KBM-7 (cell line): ENCODE data around the gene PPP2R5D.
"Not testable (repeated sequence)": the region's sequence is repeated elsewhere in the genome, so short reads cannot be mapped to it uniquely, and the experiment has no call there.

Experiments used
- DNase-seq: peaks from one replicate; pipeline ENCODE4 v3.0.0-alpha.2; 2015
- in situ Hi-C: fragments of 300-500 bp; cut with MboI; formaldehyde crosslinking; loops from 2 replicates; pipeline ENCODE4 v1.14.3; 2020; ENCODE audit warnings: low sequenced_read_pairs, low pct_unique_long_range_greater_than_20kb, mixed read lengths

PPP2R5D gene

DNA sequence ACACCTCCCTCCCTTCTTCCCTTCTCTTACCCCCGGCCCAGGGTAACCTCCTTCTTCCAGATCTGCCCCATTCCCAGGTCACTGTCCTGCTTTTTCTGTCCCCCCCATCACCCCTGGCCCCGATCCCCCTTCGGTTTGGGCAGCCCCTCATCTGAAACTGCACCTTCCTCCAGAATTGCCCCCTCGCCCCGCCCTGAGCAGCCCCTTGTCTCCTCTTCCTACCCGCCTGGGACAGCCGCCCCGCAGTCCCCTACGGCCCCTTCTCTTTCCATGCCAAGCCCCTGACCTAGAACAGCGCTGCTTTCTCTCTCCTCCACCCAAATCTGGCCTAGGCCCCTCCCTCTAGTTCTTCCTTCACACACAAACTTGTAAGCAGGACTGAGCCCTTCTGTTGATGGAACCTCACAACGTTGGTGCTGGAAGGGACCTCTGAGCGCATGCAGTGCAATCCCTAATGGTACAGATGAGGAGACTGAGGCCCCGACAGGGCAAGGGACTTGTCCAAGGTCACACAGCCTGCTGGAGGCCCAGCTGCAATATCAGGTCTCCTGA lies 630 bp downstream of the PPP2R5D start:
- in situ Hi-C loops = no loop called here
- DNase-seq = peak; percentile 23

DNA sequence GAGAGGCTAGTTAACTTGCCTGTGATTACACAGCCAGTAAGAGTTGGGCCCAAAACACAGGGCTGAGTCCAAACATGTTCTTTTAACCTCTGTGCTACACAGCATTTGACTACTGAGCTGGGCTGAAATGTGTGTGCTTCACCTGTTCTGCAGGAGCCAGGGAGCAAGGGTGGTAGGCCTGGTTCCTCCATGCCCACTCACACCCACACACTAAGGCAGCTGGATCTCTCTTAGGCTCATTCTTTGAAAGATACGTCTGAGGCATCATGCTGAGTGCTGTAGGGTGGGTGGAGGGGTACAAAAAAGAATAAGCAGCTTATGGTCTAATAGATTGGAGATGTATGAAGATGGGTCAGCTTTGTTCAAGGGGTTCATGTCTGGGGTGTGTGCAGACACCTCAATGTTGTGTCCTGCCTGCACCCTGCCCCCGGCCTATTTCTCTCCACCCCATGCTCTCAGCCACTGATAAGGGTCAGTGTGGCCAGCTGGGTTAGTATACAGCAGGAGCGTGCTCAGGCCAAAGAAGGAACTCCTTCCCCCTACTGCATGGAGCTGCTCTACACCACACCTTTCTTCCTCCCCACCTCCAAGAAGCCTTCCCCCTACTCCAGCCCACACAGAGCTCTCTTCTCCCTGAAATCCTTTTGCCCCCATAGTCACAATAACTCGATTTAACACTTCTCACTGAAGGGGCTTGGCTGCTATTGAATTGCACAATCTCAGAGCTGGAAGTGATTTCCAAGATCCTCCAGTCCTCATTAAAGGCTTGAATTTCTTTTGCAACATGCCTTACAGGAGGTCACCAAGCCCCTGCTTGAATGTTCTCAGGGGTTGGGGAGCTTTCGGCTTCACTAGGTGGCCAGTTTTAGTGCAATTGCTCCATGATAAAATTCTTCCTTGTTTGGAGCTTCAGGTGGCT lies 3.4 kb downstream of the PPP2R5D start:
- in situ Hi-C loops = no loop called here
- DNase-seq = no peak

DNA sequence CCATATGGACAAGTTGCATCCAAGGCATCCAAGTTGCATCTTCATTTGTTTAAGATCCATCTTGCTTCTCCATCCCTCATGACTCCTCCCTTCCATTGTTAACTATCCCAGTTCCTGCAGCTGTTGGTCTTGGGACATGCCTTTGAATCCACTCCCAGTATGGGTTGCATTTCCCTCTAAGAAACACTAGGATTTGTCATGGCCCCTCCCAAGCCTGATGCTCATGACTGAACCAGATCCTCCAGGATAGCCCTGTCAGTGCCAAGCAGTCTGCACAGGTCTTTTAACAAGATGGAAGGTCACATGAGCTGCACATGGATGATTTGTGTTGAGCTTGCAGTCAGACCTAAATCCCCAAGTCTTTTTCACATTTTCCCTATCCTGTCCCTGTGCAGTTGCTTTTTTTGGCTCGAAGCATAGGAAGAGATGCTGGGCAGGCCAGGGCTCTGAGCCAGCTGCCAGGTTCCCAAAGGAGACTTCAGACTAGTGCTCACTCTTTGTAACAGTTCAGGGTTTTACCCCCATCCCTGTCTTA lies 4.2 kb downstream of the PPP2R5D start:
- no peak for DNase-seq
- in situ Hi-C loops = no loop called here

DNA sequence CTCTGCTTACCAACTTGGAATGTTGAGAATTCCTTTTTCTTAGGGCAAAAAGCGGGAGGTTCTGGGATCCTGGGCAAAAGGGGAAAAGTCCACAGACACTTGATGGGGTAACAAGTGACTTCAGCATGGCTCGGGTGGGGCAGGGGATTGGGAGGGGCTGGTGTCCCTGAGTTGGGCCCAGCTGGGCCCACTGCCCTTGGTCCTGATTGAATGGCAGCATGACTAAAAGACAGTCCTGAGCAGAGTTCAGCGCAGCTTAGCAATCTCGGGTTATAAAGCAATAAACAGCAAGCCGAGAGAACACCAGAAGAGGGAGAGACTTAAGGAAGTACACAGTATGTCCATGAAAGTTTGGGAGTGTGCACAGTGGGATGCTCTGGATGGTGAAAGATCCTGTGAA lies 5.6 kb downstream of the PPP2R5D start:
- DNase-seq = no peak
- in situ Hi-C loops = no loop called here

DNA sequence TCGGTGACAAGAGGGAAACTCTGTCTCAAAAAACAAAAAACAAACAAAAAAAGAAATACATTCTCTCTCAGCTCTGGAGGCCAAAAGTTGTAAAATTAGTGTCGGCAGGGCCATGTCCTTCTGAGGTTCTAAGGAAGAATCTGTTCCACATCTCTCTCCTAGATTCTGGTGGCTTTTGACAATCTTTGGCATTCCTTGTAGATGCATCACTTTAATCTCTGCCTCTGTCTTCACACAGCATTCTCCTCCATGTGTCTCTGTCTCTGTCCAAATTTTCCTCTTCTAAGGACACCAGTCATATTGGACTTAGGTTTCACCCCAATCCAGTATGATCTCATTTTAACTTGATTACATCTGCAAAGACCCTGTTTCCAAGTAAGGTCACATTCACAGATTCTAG lies 9.1 kb downstream of the PPP2R5D start:
- in situ Hi-C loops = no loop called here
- no peak for DNase-seq

DNA sequence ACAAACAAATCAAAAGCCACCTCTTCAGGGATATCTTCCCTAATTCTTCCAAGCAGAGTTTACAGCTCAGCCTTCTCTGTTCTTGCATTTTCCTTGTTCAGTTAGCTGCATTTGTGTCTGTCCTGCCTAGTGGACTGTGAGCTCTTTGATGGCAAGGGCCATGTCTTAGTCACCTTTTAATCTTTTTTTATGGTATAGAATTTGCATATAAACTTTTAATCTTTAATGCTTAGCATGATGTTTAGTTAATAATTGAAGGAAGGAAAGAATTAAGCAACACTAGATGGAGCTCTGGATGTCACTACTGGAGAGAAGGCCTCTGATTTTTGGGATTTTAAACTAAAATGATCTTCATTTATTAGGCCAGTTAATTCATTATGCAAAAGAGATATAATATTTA lies 12.1 kb downstream of the PPP2R5D start:
- in situ Hi-C loops = no loop called here
- no peak for DNase-seq

DNA sequence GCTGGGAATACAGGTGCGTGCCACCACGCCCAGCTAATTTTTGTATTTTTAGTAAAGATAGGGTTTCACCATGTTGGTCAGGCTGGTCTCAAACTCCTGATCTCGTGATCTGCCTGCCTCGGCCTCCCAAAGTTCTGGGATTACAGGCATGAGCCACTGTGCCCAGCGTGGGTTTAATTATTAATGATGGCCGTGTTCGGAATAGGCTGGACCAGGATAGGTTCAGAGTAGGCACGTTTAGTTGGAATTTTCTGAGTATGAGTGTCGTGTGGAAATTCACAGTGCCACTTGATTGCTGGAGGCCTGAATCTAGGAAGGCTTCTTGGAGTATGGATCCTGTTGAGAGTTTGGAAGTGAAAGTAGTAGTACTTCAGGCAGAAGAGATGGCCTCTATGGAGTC lies 13.8 kb downstream of the PPP2R5D start:
- DNase-seq, in situ Hi-C loops: not testable (repeated sequence)

DNA sequence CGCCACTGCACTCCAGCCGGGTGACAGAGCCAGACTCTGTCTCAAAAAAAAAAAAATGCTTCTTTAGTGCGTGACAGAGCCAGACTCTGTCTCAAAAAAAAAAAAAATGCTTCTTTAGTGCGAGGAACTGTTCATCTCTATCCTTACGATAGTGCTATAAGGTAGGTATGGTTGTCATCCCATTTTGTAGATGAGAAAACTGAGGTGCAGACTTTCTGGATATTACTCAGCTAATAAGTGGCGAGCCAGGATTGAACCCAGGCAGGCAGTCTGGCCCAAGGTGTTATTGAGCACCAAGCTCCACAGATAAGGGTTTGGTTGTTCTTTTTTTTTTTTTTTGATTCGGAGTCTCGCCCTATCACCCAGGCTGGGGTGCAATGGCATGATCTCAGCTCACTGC lies 17.5 kb downstream of the PPP2R5D start:
- in situ Hi-C loops = no loop called here

DNA sequence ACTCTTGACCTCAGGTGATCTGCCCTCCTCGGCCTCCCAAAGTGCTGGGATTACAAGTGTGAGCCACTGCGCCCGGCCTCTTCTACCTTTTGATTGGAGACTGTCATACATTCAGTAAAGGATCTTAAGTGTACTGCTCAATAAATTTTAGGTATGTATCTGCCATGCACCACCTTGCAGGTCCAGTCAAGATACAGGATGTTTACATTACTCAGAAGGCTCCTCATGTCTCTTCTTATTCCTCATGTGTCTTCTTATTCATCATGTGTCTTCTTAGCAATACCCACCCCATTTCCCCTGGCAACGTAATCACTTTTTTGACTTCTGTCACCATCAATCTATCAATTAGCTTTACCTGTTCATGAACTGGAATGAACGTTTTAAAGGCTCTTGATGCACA lies 21.5 kb downstream of the PPP2R5D start:
- no peak for DNase-seq
- in situ Hi-C loops = no loop called here

More for the DNA sequence above, 17.5 kb downstream of the PPP2R5D start:
- no peak for DNase-seq

DNA sequence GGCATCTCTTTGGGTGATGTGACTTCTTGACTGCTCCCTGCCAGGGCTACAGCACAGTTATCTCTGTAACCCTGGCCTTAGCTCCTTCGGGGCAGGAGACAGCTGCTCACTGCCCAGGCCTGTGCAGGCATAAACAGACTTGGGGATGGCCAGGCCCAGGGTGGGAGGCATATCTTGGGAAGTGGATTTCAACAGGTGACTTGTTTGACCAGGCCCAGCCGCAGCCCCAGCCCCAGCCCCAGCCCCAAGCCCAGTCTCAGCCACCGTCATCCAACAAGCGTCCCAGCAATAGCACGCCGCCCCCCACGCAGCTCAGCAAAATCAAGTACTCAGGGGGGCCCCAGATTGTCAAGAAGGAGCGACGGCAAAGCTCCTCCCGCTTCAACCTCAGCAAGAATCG lies 21.9 kb downstream of the PPP2R5D start:
- no peak for DNase-seq
- in situ Hi-C loops = no loop called here

DNA sequence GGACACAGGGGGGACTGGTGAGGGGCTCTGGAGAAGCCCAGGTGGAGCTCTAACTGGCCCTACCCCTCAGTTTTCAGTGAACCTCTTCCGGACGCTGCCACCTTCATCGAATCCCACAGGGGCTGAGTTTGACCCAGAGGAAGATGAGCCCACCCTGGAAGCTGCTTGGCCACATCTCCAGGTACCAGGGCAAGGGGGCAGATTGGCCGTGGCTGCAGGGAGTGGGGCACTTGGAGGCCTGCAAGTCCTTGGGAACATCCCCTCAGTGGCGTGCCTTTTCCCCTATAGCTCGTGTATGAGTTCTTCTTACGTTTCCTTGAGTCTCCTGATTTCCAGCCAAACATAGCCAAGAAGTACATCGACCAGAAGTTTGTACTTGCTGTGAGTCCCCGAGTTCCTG lies 22.8 kb downstream of the PPP2R5D start:
- in situ Hi-C loops = no loop called here

DNA sequence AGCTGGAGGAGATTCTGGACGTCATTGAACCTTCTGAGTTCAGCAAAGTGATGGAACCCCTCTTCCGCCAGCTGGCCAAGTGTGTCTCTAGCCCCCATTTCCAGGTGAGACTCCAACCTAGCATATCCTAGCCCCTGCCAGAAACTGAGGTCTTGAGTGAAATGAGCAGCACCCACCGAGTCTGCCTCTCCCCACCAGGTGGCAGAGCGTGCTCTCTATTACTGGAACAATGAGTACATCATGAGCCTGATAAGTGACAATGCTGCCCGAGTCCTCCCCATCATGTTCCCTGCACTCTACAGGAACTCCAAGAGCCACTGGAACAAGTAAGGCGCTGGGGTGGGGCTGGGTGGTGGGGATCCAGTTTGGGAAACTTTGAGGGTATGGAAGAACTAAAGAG lies 24.8 kb downstream of the PPP2R5D start:
- in situ Hi-C loops = no loop called here
- peak; percentile 48 for DNase-seq

More for the DNA sequence above, 22.8 kb downstream of the PPP2R5D start:
- no peak for DNase-seq

DNA sequence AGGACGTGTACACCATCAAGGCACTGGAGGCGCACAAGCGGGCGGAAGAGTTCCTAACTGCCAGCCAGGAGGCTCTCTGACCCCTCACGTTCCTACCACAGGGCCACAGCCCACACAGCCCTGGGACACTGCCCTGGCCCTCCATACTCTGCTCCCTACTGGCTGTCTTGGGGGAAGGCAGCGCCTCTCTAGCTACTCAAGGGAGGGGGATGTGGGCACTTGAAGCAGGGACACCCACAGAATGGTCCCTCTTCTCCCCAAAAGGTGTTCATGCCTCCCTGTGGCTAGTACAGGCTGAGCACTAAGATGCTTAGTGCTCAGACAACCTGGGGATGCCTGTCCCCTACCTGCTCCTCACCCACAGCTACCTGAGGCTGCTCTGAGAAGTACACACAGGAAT lies 26.8 kb downstream of the PPP2R5D start:
- DNase-seq = no peak
- in situ Hi-C loops = no loop called here

DNA sequence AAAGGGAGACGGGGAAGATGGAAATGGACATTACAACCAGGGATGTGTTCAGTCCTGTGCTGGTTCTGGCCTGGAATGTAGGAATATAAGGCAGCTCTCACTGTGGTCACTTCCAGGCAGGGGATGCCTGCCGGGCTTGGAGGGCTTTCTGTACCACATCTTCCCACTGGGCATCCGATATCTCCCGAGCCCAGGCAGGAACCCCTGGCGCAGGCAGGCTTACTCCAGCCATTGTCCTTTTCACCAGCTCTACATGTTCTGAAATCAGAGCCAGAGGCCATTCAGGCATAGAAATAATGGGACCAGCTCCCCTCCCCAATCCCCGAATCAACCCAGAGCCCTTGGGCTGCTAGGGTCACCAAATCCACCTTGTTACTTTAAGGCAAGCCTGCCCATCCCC lies 28.0 kb downstream of the PPP2R5D start:
- no peak for DNase-seq
- in situ Hi-C loops = no loop called here

DNA sequence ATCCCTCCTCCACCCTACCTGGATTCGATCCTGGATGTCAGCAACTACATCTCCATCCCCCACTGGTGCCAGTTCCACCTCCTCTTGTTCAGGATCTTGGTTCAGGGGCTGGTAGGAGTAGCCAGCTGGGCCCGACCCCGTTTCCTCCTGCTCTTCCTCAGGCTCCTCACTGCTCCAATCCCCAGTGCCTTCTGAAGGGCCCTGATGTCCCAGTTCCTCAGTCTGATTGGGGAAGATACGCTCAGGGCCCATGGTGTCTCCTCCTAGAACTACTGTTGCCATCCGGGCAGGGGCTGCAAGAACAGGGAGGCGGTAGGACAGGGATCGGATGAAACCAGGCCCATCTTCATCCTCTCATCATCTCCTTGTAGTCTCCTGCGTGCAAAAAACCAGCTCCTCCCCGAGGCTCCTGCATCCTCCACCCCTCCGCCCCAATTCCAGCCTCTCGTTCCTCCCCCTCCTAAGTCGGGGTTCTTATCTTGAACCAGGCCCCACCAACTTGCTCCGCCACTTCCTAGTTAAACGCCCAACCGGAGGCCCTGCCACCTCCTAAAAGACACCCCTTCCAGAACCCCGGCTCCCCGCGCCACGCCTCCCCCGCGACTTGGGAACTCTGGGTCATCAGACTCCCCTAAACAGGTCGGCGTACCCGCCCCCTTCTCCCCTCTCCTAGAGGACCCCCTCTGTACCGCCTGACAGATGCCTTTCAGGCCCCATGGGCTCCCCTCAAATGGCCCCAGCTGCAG lies 28.9 kb downstream of the PPP2R5D start:
- peak; percentile 46 for DNase-seq
- in situ Hi-C loops = no loop called here

DNA sequence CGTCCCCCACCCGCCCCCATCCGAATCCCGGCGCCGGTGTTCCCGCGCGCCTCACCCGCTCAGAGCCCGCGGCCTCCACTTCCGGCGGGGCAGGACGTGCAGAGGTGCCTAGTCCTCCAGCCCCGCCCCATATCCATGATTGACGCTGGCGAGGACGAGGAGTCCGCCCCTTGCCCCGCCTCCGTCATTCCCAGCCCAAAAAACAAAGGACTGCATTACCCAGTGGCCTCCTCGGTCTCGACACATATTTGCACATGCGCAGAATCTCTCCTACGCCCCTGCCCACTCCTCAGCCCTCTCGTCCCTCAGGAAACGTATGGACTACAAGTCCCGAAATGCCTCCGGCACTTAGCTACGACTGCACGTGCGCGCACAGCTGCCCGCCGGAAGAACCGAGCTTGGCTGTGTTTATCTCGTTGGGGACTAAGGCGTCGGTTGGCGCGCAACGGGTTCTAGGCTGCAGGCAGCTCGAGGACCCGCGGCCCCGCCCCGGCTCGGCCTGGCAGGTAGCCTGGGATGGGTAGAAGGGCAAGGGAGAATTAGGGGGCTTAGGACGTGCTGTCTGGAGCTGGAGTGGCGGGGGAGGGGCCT lies 29.6 kb downstream of the PPP2R5D start, which contains the start of the genes KLHDC3 and MEA1:
TSS of gene KLHDC3 (plus strand) at position 407 of the 591 bp plus-strand sequence. CDS start 2,944 bp downstream, outside the sequence.
TSS of gene MEA1 (minus strand) at position 104 of the 591 bp plus-strand sequence. CDS start 133 bp downstream, outside the sequence.
- in situ Hi-C loops = no loop called here
- peak; percentile 100 for DNase-seq

DNA sequence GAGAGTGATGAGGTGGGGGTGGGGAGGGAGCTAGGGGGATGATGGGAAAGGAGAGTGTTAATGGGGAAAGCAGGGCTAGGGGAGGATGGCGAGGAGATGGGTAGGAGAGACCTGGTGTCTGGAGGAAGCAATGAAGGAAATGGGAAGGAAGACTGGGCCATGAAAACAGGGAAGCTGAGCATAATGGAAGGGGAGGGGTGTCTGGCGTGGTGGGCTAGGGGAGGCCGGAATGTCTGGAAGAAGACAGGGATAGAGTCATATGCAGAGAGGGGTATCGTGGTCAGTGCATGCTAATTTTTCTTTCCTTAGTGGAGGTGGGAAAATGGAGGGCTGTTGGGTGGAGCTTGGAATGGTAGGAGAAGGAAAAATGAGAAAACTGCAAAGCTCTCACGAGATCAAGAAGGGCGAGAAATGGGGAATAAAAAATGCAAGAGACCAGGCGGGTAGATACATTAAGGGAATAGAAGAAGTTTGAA lies 30.1 kb downstream of the PPP2R5D start:
- peak; percentile 18 for DNase-seq
- in situ Hi-C loops = no loop called here

DNA sequence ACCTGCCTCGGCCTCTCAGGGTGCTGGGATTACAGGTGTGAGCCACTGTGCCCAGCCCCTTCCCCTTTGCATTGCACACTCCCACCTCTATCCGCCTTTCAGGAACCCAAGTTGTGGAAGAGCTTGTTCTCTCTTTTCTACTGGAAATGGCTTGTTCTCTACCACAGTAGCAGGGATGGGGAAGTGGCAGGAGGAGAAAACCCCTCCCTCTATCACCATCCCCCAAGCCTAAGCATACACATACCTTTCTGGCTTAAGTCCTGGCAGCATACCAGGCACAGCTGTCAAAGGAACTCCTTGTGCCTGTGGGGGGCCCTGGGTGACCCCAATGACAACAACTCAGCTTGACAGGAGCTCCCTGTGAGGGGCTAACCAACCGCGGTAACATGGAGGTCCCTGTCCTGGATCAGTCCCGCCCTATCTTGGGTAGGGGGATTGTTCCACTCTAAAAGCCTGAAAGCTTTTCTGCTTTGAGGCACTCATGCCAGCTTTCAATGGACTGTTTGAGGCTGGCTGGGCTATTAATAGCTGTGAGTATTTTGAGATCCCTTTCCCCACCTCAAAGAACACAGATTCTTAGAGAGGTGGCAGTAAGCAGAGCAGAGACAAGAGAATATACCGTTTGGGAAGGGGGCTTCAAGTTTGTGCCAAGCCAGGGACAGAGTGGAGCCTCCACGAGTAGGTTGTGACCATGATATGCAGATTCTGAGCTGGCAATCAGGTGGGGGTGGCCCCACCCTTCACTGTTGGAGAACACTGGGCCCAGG lies 32.0 kb downstream of the PPP2R5D start:
- peak; percentile 28 for DNase-seq
- in situ Hi-C loops = no loop called here
